ENCODE data around the gene ABHD15.

ABHD15 gene

GRCh38 chr17:29603109-29603674 lies 36.4 kb upstream of the ABHD15 start:
- TF ChIP-seq, protein P1, sequence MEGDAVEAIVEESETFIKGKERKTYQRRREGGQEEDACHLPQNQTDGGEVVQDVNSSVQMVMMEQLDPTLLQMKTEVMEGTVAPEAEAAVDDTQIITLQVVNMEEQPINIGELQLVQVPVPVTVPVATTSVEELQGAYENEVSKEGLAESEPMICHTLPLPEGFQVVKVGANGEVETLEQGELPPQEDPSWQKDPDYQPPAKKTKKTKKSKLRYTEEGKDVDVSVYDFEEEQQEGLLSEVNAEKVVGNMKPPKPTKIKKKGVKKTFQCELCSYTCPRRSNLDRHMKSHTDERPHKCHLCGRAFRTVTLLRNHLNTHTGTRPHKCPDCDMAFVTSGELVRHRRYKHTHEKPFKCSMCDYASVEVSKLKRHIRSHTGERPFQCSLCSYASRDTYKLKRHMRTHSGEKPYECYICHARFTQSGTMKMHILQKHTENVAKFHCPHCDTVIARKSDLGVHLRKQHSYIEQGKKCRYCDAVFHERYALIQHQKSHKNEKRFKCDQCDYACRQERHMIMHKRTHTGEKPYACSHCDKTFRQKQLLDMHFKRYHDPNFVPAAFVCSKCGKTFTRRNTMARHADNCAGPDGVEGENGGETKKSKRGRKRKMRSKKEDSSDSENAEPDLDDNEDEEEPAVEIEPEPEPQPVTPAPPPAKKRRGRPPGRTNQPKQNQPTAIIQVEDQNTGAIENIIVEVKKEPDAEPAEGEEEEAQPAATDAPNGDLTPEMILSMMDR (conservative IDR thresholded peaks at IDR 0.05; ENCODE audit: low read depth, low read length), result no peak
- no peak for DNase-seq (ENCODE audit: low read depth)
- H3K4me3 ChIP-seq (ENCODE audit: low read depth, low read length), result no peak overlapping the region

DNA sequence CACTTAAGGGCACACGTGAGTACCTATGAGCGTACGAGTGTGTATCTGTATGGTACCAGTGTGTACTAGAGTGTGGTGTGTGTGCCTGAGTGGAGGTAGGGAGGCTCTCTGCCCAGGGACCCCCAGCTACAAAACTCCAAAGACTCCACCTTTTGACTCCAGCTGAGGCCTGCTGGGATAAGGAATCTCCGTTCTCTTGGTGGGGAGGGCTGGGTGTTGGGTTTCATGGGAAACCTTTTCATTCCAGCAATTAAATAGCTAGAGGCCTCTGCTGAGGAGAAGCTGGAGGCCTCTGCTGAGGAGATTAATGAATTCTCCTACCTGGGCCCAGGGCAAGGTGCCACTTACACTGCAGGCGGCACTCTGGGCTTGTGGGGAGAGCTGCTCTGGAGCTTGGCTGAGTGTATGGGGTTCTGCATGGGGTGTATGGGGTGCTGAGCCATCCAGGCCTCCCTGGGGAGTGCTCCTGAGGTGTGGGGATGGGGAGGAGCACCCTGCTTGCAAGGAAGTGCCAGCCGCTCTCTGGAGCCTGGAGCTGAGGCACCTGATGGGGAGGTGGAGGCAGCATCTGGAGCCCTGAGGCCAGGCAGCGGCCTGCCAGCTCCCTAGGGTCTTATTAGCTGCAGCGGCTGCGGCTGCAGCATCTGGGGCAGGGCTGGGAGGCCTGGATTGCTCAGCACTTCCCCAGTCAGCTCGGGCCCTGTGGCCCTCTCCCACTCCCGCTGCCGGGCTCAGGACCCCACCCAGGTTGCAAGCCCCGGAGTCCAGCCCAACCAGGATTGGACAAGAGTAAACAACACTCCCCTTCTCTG lies 30.7 kb upstream of the ABHD15 start:
- no peak for DNase-seq (ENCODE audit: low read depth)
- TF ChIP-seq, protein P1 (conservative IDR thresholded peaks at IDR 0.05; ENCODE audit: low read depth, low read length), result no peak
- H3K4me3 ChIP-seq (ENCODE audit: low read depth, low read length), result no peak overlapping the region

GRCh38 chr17:29596811-29597210 lies 30.0 kb upstream of the ABHD15 start:
- TF ChIP-seq, protein P1 (conservative IDR thresholded peaks at IDR 0.05; ENCODE audit: low read depth, low read length), result no peak
- no peak for DNase-seq (ENCODE audit: low read depth)
- H3K4me3 ChIP-seq (ENCODE audit: low read depth, low read length), result no peak overlapping the region

GRCh38 chr17:29595943-29596774 lies 29.3 kb upstream of the ABHD15 start:
- TF ChIP-seq, protein P1 (conservative IDR thresholded peaks at IDR 0.05; ENCODE audit: low read depth, low read length), result no peak
- H3K4me3 ChIP-seq (ENCODE audit: low read depth, low read length), result no peak overlapping the region
- no peak for DNase-seq (ENCODE audit: low read depth)

DNA sequence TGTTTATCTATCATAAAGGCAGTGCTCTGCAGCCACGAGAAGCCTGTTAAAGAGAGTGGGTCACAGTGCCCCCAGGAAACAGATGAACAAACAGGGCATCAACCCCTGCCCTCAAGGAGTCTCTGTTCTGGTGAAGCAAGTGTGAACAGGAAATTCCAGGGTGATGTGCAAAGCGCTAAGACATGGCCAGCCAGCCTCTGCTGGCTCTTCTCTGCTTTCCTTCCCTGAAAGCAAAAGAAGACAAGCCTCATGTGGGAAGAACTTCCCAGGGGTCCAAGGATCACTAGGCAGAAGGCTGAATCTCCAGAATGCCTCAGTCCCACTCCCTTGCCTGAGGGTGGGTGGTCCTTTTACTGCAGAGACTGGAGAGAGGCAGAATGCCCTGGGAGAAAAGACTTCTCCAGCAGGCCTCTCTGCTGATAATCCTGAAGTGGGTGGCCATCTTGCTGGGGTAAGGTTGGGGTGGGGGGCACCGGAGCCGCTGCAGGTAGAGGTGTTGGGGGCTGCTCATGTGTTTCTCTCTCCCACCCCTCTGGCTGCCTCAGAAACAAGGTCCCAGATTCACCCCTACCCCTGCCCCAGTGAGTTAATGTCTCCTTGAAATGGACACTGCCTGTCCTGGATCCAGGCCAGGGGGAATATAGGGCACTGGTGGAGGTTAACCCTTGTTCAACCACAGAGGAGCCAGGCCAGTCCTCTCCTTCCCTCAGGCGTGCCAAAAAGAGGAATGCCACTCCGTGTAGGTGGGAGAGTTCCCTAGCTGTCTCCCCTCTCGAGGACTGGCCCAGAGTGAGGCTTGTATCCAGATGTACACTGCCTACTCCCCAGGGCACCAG lies 28.5 kb upstream of the ABHD15 start:
- TF ChIP-seq, protein P1 (conservative IDR thresholded peaks at IDR 0.05; ENCODE audit: low read depth, low read length), result no peak
- peak; percentile 62 for DNase-seq (ENCODE audit: low read depth)
- H3K4me3 ChIP-seq (ENCODE audit: low read depth, low read length), result no peak overlapping the region

DNA sequence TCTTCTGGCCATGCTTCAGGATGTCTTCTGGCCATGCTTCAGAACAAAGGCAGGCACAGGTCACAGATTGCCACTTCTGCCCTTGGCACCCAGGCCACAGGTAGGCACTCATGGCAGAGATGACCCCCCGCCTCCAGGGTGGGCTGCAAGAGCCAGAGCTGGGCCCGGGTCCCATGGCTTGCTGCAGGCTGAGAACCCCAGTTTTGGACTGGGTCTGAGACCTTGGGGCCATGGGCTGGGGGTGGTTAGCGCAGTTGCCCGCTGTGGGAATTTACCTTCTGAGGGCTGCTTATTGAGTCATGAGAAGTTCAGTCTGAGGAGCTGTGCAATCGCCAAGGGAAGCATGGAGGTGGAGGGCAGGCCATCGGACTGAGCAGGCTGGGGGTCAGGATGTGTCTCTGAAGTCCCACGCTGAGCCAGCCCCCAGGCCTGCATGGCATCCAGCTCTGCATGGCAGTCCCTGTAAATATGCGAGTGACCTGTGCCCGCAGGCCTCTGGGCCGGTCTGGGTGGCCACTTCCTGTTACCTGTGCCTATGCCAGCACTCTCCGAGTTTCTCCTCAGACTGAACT lies 27.8 kb upstream of the ABHD15 start:
- TF ChIP-seq, protein P1 (conservative IDR thresholded peaks at IDR 0.05; ENCODE audit: low read depth, low read length), result no peak

More for the DNA sequence above, 27.8 kb upstream of the ABHD15 start:
- no peak overlapping the region for H3K4me3 ChIP-seq (ENCODE audit: low read depth, low read length)
- no peak for DNase-seq (ENCODE audit: low read depth)

Measured in choroid plexus epithelial cell (primary cell).